Measurements from ENCODE around the gene OTUB2.

The OTUB2 gene

DNA sequence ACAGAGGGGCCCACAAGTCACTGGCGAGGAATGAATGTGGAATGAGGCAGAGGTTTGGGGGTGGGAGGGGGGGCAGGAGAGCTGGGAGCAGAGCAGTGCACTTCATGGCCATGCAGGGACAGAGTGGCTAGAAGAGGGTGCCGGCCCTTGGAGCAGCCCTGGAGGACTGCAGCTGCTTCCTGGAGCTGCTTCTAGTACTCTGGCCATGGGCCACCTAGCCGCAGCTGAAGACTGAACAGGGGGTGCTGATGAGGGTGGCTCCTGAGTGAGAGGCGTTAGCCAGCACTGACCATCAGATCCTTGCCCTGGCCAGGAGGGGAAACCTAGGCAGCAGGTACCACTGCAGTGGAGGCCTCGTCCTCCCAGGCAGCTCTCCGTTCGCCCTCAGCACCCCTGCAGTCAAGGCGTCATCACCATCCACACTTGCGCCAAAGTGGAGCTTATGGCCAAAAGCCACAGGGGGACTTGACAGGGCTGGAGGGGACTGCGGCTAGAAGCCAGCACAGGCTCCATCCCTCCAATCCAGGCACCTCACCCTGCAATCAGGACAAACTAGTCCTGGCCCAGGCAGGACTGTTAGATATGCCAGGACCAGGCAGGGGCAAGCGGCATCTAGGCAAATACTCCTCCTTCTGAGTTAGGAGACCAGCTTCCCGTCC is 16.4 kb downstream of the OTUB2 start:
- H3K27me3 ChIP-seq (ENCODE audit: insufficient read depth, low read length) = no peaks in the 10 kb centered on the region
- no peaks in the 10 kb centered on the region for H3K4me1 ChIP-seq (ENCODE audit: insufficient read depth, low read length)
- peaks cover 33% of the 10 kb centered on the region for H3K36me3 ChIP-seq (ENCODE audit: insufficient read depth, low read length)
- no peak overlapping the region for H3K4me3 ChIP-seq (ENCODE audit: low read length)
- H2AFZ ChIP-seq (ENCODE audit: low read depth, low read length) = no peak overlapping the region
- H3K9me3 ChIP-seq (ENCODE audit: low read length) = no peaks in the 10 kb centered on the region

DNA sequence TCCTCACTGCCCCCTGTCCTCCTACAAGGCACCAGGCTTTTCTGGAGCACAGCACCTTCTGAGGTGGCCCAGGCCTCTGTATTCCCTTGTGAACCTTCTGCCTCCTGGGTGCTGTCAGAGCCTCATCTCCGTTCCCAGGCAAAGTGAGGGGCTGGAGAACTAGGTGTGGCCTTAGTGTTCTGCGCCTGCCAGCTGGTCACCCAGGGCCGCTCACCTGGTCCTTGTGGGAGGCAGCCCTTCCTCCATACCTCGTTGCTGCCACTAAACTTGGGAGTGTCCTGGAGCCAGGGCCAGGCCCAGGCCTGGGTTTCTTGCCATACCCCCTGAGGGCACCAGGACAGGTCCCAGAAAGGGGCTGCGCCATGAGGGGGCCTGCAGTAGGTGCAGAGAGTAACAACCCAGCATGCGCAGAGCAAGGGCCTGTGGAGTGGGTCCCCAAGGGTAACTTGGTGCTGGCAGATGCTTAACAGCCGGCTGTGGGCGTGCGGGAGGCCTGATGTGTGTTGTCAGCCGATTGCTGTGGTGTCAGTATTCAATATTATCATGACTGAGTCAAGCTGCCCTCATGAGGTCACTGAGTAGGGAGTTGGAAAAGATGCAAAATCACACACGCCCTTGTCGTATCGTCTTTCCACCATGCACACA is 17.1 kb downstream of the OTUB2 start:
- Histone ChIP-seq H3K9me3 (ENCODE audit: low read length) (no peaks in the 10 kb centered on the region), H3K4me3 (ENCODE audit: low read length) (no peak overlapping the region), H3K36me3 (ENCODE audit: insufficient read depth, low read length) (peaks cover 37% of the 10 kb centered on the region), H2AFZ (ENCODE audit: low read depth, low read length) (no peak overlapping the region), H3K27me3 (ENCODE audit: insufficient read depth, low read length) (no peaks in the 10 kb centered on the region), H3K4me1 (ENCODE audit: insufficient read depth, low read length) (peaks cover 3% of the 10 kb centered on the region)

DNA sequence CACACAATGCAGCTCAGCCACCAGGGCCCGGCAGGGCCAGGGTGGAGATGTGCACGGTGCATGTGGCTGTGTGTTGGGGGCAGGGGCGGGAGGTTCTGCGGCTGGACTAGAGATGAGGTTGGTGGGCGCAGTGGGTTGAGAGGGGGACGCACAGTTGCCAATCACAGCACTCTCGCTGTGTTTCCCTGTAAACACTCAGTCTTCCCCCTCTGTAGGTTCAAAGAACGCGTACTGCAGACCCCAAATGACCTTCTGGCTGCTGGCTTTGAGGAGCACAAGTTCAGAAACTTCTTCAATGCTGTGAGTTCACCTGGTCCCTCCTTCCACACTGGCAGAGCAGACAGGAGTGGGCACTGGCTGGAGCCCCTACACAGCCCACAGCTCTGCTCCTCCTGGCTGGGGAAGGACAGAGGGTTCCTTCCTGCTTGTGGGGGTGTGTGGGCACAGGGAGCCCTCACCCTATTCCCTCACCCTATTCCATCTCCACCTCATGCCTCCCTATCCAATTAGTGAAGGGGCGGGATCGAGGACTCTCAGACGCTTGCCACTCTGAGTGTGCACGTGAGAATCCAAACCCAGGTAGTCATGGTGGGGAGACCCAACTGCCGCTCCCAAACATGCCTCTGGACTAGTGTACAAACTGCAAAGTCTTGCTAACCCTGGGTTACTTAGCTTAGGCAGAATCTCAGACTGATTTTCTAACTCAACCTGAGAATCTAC is 17.8 kb downstream of the OTUB2 start:
- no peaks in the 10 kb centered on the region for H3K9me3 ChIP-seq (ENCODE audit: low read length)
- H2AFZ ChIP-seq (ENCODE audit: low read depth, low read length) = no peak overlapping the region
- H3K4me1 ChIP-seq (ENCODE audit: insufficient read depth, low read length) = peaks cover 10% of the 10 kb centered on the region
- no peak overlapping the region for H3K4me3 ChIP-seq (ENCODE audit: low read length)
- peaks cover 43% of the 10 kb centered on the region for H3K36me3 ChIP-seq (ENCODE audit: insufficient read depth, low read length)
- no peaks in the 10 kb centered on the region for H3K27me3 ChIP-seq (ENCODE audit: insufficient read depth, low read length)

DNA sequence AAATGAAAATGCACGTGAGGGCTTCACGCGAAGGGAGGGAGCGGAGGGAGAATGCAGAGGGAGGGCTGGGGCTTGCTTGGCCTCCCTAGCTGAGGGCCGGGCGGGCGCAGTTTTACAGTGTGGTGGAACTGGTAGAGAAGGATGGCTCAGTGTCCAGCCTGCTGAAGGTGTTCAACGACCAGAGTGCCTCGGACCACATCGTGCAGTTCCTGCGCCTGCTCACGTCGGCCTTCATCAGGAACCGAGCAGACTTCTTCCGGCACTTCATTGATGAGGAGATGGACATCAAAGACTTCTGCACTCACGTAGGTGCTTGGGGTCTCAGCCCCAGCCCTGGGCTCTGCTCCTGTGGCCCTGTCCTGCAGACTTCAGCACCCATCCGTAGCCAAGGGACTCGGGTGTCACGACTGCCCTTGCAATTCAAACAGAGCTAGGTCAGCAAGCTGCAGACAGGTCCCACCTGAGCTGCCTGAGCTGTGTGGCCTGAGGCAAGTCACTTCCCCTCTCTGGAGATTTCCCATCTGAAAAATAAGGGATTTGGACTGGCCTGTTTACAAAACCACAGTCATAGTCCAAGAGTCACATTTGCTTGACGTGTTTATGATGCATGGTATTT is 18.4 kb downstream of the OTUB2 start:
- H3K4me1 ChIP-seq (ENCODE audit: insufficient read depth, low read length) = peaks cover 15% of the 10 kb centered on the region
- H3K9me3 ChIP-seq (ENCODE audit: low read length) = no peaks in the 10 kb centered on the region
- peaks cover 48% of the 10 kb centered on the region for H3K36me3 ChIP-seq (ENCODE audit: insufficient read depth, low read length)

DNA sequence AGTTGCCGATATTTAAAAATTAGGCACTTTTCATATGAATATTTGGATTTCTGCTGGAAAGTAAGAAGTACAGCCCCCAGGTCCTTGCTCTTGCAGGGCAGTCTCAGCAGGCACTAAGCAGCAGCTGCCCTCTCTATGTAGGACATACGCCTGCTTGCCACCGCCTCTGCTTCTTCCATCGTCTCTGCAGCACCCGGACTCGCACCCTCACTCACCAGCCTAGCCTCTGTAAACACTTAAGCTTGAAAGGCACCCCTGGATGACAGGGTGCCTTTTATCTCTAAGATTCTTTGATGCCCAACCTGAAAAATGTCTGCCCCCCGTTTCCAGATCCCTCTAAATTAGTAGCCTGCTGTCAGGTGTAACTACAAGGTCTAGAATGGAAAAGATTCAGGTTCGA is 19.0 kb downstream of the OTUB2 start:
- peaks cover 15% of the 10 kb centered on the region for H3K4me1 ChIP-seq (ENCODE audit: insufficient read depth, low read length)
- no peak overlapping the region for H2AFZ ChIP-seq (ENCODE audit: low read depth, low read length)
- peaks cover 53% of the 10 kb centered on the region for H3K36me3 ChIP-seq (ENCODE audit: insufficient read depth, low read length)
- no peaks in the 10 kb centered on the region for H3K9me3 ChIP-seq (ENCODE audit: low read length)
- no peak overlapping the region for H3K4me3 ChIP-seq (ENCODE audit: low read length)
- H3K27me3 ChIP-seq (ENCODE audit: insufficient read depth, low read length) = no peaks in the 10 kb centered on the region

More for the DNA sequence above, 18.4 kb downstream of the OTUB2 start:
- Histone ChIP-seq H2AFZ (ENCODE audit: low read depth, low read length) (no peak overlapping the region), H3K27me3 (ENCODE audit: insufficient read depth, low read length) (no peaks in the 10 kb centered on the region), H3K4me3 (ENCODE audit: low read length) (no peak overlapping the region)

DNA sequence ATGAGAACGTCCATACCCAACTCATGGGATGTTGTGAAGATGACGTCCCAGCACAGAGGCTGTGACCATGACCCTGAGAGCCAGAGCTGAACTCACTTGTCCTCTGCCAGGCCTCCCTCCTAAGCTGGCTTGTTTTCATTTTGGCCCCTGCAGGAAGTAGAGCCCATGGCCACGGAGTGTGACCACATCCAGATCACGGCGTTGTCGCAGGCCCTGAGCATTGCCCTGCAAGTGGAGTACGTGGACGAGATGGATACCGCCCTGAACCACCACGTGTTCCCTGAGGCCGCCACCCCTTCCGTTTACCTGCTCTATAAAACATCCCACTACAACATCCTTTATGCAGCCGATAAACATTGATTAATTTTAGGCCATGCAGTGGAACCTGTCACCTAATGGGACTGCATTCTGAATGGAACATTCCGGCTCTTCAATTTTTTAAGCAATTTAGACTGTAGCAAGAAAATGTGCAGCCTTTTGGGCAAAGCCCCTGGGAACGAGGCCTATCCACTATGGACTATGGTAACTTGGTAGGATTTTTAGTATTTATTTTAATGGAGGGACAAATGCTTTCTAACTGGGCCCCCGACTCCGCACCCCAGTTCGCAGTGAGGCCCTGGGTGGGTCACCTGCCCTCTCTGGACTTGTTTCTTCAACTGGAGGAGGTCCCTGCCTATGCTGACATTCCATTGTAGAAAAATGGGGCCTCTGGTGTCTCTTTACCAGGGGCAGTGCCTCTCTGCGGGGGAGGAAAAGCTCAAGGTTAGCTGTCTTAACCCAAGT is 19.6 kb downstream of the OTUB2 start:
- Histone ChIP-seq H3K27me3 (ENCODE audit: insufficient read depth, low read length) (no peaks in the 10 kb centered on the region), H2AFZ (ENCODE audit: low read depth, low read length) (no peak overlapping the region), H3K4me3 (ENCODE audit: low read length) (no peak overlapping the region), H3K9me3 (ENCODE audit: low read length) (no peaks in the 10 kb centered on the region), H3K4me1 (ENCODE audit: insufficient read depth, low read length) (peaks cover 15% of the 10 kb centered on the region), H3K36me3 (ENCODE audit: insufficient read depth, low read length) (peaks cover 59% of the 10 kb centered on the region)

DNA sequence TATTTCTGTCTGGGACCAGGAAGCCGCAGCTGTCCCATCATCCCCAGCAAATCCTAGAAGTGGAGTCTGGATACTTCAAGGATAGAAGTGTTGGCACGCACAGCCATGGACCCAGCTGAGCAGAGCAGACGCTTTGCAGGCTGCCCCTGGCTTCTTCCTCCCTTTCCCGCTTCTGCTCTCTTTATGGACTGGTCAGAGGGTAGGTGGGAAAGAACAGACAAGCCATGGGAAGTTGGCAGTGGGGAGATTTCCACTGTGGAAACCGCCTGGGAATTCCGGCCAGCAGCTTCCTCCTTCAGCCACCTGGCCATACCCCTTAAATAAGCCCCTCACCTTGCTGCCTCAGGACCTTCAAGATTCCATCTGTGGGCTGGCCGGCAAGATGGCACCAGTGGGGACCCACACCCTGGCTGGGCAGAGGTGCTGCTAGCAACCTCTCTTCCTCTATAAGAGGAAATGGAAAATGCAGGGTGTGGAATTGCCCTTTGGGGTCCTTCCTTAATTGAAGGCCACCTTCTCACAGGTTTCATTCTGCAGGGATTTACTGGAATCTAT is 20.6 kb downstream of the OTUB2 start:
- peaks cover 15% of the 10 kb centered on the region for H3K4me1 ChIP-seq (ENCODE audit: insufficient read depth, low read length)
- no peak overlapping the region for H3K4me3 ChIP-seq (ENCODE audit: low read length)
- H3K27me3 ChIP-seq (ENCODE audit: insufficient read depth, low read length) = no peaks in the 10 kb centered on the region
- no peak overlapping the region for H2AFZ ChIP-seq (ENCODE audit: low read depth, low read length)
- H3K9me3 ChIP-seq (ENCODE audit: low read length) = no peaks in the 10 kb centered on the region
- peaks cover 67% of the 10 kb centered on the region for H3K36me3 ChIP-seq (ENCODE audit: insufficient read depth, low read length)

DNA sequence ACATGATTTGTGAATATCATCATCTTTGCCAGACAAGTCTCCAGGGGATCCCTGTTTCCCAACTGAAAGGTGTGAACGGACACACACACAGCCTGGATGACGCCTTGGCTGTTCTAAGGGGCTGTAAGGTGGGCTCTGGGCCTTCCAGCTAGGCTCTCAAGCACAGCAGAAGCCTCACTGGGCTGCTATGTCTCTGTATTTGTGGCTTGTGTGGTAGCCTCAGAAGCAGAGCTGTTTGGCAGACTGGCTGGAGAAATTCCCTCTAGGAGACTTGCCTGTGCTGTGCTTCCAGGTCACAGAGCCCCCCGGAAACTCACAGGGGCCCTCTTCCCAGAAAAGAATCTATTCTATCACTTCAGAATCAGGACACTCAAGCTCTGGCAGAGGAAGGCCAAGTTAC is 21.4 kb downstream of the OTUB2 start:
- H3K9me3 ChIP-seq (ENCODE audit: low read length) = no peaks in the 10 kb centered on the region
- H3K27me3 ChIP-seq (ENCODE audit: insufficient read depth, low read length) = no peaks in the 10 kb centered on the region
- no peak overlapping the region for H2AFZ ChIP-seq (ENCODE audit: low read depth, low read length)
- H3K36me3 ChIP-seq (ENCODE audit: insufficient read depth, low read length) = peaks cover 75% of the 10 kb centered on the region
- H3K4me1 ChIP-seq (ENCODE audit: insufficient read depth, low read length) = peaks cover 15% of the 10 kb centered on the region
- no peak overlapping the region for H3K4me3 ChIP-seq (ENCODE audit: low read length)

DNA sequence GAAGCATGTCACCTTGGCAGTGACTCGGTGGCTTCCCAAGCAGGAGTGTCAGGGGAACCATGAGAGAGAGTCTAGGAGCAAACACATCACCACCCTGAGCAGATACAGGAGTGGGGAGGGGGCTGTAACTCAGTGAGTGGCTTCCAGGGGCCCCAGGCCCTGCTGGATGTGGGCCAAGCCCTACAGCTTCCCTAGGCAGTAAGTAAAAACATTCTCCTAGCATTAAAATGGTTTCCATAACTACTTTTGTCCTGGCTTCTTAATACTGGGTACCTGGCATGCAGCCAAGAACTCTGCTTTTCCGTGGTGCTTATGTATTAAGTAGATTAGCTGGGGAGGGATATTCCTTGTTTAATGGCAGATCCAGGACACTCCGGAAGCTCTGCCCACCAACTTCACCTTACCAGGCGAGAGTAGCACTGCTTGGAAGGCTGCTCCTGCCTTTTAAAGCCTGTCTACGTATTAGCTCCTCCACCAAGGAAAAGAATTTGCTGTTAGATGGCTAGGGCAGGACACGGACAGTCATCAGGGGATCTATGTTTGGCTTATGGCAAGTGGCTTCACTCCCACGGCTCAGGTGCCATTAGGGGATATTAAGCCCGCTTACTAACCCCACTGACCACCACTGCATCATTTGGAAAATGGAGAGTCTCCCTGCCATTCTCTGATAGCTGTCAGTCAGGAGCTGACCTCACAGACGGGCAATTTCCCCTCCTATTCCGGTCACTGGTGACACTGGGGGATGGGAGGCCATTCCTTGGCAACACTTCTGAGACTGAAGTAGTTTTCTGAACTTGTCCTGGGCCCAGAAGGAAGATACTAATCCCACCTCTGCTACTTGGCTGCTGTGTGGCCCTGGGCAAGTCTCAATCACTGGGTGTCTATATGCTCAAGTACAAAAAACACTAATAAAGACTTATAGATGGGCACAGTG is 22.8 kb downstream of the OTUB2 start:
- Histone ChIP-seq H3K36me3 (ENCODE audit: insufficient read depth, low read length) (peaks cover 79% of the 10 kb centered on the region), H3K4me1 (ENCODE audit: insufficient read depth, low read length) (peaks cover 15% of the 10 kb centered on the region), H3K9me3 (ENCODE audit: low read length) (no peaks in the 10 kb centered on the region), H3K27me3 (ENCODE audit: insufficient read depth, low read length) (no peaks in the 10 kb centered on the region), H2AFZ (ENCODE audit: low read depth, low read length) (no peak overlapping the region), H3K4me3 (ENCODE audit: low read length) (no peak overlapping the region)

DNA sequence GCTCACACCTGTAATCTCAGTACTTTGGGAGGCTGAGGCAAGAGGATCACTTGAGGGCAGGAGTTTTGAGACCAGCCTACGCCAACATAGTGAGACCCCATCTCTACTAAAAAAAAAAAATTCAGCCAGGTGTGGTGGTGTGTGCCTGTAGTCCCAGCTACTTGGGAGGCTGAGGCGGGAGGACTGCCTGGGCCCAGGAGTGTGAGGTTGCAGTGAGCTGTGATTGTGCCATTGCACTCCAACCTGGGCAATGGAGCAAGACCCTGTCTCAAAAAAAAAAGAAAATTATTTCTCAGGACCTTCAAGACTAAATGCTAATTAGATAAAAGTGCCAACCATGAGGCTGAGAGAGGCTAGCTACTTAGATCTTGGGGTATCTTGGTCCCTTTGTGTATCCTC is 23.5 kb downstream of the OTUB2 start:
- no peak overlapping the region for H3K4me3 ChIP-seq (ENCODE audit: low read length)
- no peak overlapping the region for H2AFZ ChIP-seq (ENCODE audit: low read depth, low read length)
- H3K4me1 ChIP-seq (ENCODE audit: insufficient read depth, low read length) = peaks cover 15% of the 10 kb centered on the region
- H3K27me3 ChIP-seq (ENCODE audit: insufficient read depth, low read length) = no peaks in the 10 kb centered on the region
- H3K9me3 ChIP-seq (ENCODE audit: low read length) = no peaks in the 10 kb centered on the region
- peaks cover 81% of the 10 kb centered on the region for H3K36me3 ChIP-seq (ENCODE audit: insufficient read depth, low read length)

DNA sequence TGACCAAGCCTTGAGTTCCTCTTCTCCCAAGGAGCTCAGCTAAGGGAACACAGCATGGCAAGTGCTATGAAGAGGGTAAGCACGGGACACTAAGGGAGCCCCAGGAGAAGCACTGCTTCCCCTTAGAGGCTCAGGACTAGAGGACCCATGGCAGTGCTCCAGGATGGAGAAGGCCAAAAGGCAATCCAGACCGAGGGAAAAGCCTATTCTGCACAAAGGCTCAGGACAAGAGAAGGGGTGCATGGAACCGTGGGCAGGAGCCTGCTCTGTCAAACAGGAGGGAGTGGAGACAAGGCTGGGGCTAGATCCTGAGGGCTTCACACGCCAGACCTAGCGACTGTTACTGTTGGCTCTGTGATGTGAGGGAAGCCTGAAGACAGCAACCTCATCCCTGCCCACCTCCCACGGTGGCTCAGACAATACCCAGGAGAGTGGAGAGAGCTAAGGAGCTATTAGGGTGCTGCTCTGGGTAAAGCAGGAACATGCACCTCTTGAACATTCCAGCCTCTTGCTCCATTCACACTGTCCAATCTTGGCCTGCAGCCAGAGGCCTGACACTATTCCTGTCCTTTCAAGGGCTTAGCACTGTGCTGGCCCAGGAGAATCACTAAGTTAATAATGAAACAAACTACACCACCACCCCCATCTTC is 24.2 kb downstream of the OTUB2 start:
- Histone ChIP-seq H3K36me3 (ENCODE audit: insufficient read depth, low read length) (peaks cover 82% of the 10 kb centered on the region), H3K9me3 (ENCODE audit: low read length) (no peaks in the 10 kb centered on the region), H2AFZ (ENCODE audit: low read depth, low read length) (no peak overlapping the region), H3K4me3 (ENCODE audit: low read length) (no peak overlapping the region), H3K4me1 (ENCODE audit: insufficient read depth, low read length) (peaks cover 15% of the 10 kb centered on the region), H3K27me3 (ENCODE audit: insufficient read depth, low read length) (no peaks in the 10 kb centered on the region)
